Measurements from ENCODE around the gene STAC. TPM values are rescaled to one million over a fixed set of nuclear protein-coding genes. Genes with fewer than 3 reads are reported as not detected.

STAC gene
- total and polyA plus RNA-seq, 8 donors, result 0.29 to 7.2 (median 0.61) TPM; not detected in 4

DNA sequence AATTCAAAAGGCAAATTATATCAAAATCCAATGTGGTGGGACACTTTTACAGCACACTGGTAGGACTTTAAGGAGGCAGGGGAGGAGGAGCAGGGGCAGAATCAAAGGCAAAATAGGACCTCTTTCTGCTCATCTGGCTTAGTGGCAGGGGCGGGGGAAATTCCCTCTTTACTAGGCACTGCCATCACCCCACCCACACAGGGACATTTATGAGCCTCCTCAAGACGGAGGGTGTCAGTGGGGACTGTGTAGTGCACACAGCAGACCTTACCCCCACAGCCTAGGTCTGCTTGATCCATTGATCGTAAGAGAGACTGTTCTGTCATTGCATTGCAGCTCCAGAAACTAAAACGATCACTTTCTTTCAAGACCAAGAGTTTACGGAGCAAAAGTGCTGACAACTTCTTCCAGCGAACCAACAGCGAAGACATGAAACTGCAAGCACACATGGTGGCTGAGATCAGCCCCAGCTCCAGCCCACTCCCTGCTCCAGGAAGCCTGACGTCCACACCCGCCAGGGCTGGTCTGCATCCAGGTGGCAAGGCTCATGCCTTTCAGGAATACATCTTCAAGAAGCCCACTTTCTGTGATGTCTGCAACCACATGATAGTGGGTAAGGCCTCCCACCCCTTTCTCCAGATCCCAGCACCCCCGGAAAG, 62.9 kb downstream of the STAC start:
- no peaks in the 10 kb centered on the region for H3K36me3 ChIP-seq
- TF ChIP-seq EP300 (IDR thresholded peaks at IDR 0.05) (no peak), POLR2AphosphoS5 (IDR thresholded peaks at IDR 0.05) (no peak), POLR2A (IDR thresholded peaks at IDR 0.05) (no peak)
- TF ChIP-seq, protein P1, sequence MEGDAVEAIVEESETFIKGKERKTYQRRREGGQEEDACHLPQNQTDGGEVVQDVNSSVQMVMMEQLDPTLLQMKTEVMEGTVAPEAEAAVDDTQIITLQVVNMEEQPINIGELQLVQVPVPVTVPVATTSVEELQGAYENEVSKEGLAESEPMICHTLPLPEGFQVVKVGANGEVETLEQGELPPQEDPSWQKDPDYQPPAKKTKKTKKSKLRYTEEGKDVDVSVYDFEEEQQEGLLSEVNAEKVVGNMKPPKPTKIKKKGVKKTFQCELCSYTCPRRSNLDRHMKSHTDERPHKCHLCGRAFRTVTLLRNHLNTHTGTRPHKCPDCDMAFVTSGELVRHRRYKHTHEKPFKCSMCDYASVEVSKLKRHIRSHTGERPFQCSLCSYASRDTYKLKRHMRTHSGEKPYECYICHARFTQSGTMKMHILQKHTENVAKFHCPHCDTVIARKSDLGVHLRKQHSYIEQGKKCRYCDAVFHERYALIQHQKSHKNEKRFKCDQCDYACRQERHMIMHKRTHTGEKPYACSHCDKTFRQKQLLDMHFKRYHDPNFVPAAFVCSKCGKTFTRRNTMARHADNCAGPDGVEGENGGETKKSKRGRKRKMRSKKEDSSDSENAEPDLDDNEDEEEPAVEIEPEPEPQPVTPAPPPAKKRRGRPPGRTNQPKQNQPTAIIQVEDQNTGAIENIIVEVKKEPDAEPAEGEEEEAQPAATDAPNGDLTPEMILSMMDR (IDR thresholded peaks at IDR 0.05), result no peak
- intact Hi-C loops (cut with DNase I; ENCODE audit: low total_unique reads), result no loop called here
- H3K9me3 ChIP-seq, result no peaks in the 10 kb centered on the region
- no peaks in the 10 kb centered on the region for H3K4me1 ChIP-seq
- no peak for DNase-seq
- no peaks in the 10 kb centered on the region for H3K27me3 ChIP-seq
- 70 to 85% (median 82%) methylated on average over 10 of the region's 10 CpGs for WGBS, 5 donors
- no peak overlapping the region for H3K4me3 ChIP-seq
- H3K27ac ChIP-seq, result no peak overlapping the region

DNA sequence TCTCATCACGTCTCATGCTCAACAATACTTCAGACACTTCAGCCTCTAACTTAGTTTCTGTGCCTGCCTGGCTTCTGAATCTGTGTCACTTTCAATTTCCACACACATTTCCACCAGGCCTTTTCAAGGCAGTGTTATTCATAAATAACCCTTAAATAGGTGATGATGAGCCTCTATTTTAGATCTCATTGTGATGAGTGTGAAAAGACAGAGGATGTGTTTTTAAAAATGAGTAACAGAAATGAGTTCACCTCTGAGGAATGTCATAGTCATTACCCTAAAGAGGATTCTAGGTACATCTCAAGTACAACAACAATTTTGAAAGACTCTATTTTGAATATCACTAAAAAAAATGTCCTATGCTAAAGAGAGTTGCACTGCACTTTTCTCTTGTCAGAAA, 64.6 kb downstream of the STAC start:
- Histone ChIP-seq H3K4me3 (no peak overlapping the region), H3K36me3 (no peaks in the 10 kb centered on the region), H3K27me3 (no peaks in the 10 kb centered on the region), H3K9me3 (no peaks in the 10 kb centered on the region), H3K27ac (no peak overlapping the region), H3K4me1 (no peaks in the 10 kb centered on the region)
- 61 to 86% (median 78%) methylated on average over 1 of the region's 1 CpG for WGBS, 5 donors
- DNase-seq, result no peak
- TF ChIP-seq, protein P1 (IDR thresholded peaks at IDR 0.05), result no peak
- TF ChIP-seq EP300 (IDR thresholded peaks at IDR 0.05) (no peak), POLR2A (IDR thresholded peaks at IDR 0.05) (no peak), POLR2AphosphoS5 (IDR thresholded peaks at IDR 0.05) (no peak)
- intact Hi-C loops (cut with DNase I; ENCODE audit: low total_unique reads), result no loop called here

DNA sequence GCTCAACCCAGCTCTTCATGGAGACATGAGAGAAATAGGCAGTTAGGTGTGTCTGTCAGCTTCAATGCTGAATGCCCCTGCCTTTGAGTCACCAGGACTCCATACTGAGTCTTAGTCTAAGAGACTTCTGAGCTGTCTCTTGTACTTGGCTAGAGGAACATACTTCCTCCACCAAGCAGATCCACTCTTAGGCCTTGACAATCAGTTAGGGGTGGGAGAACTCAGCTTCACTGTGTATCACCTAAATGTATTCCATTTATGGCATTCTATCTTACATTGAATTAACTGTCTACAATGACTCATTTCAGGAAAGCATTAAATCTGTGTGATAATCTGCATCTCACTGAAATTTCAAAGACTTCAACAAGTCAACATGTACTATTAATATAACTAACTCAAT, 66.0 kb downstream of the STAC start:
- H3K9me3 ChIP-seq, result no peaks in the 10 kb centered on the region
- TF ChIP-seq, protein P1 (IDR thresholded peaks at IDR 0.05), result no peak
- no peak for TF ChIP-seq POLR2AphosphoS5 (IDR thresholded peaks at IDR 0.05)
- TF ChIP-seq POLR2A (IDR thresholded peaks at IDR 0.05), result no peak
- no peak for TF ChIP-seq EP300 (IDR thresholded peaks at IDR 0.05)
- intact Hi-C loops (cut with DNase I; ENCODE audit: low total_unique reads), result no loop called here

DNA sequence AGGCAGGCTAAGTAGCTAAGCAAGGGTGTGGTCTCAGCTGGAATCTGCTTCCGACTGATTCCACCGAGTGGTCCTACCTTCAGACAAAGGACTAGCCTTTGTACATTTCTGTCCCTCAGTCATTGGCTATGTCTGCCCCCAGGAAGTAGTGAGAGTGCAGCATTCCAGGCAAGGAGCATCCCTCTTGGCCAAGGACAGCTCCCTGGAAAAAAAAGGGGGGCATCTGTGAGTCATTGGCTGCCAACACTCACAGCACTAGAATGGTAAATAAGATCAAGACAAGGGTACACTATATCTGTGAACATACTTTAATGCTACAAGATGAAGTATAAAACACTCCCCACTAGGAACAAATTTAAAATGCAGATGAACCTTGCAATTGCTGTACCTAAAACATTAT, 66.8 kb downstream of the STAC start:
- Histone ChIP-seq H3K27me3 (no peaks in the 10 kb centered on the region), H3K4me1 (no peaks in the 10 kb centered on the region), H3K27ac (no peak overlapping the region), H3K4me3 (no peak overlapping the region), H3K9me3 (no peaks in the 10 kb centered on the region), H3K36me3 (no peaks in the 10 kb centered on the region)
- no peak for DNase-seq
- intact Hi-C loops (cut with DNase I; ENCODE audit: low total_unique reads), result no loop called here
- TF ChIP-seq, protein P1 (IDR thresholded peaks at IDR 0.05), result no peak
- TF ChIP-seq EP300 (IDR thresholded peaks at IDR 0.05) (no peak), POLR2AphosphoS5 (IDR thresholded peaks at IDR 0.05) (no peak), POLR2A (IDR thresholded peaks at IDR 0.05) (no peak)
- 0 to 59% (median 34%) methylated on average over 2 of the region's 2 CpGs for WGBS, 5 donors

More for the DNA sequence above, 66.0 kb downstream of the STAC start:
- no peaks in the 10 kb centered on the region for H3K36me3 ChIP-seq
- no peaks in the 10 kb centered on the region for H3K27me3 ChIP-seq
- no peak overlapping the region for H3K4me3 ChIP-seq
- no peak overlapping the region for H3K27ac ChIP-seq
- no peak for DNase-seq
- no peaks in the 10 kb centered on the region for H3K4me1 ChIP-seq

Data from stomach (tissue), 9 donors.